SU-DHL-6 (cell line): Measurements from ENCODE around the gene GPR176.

Source experiments
- H2AFZ ChIP-seq: fragments of 200-600 bp; sonication (generic); 2 replicates; pipeline ENCODE4 v1.6.1; 2014; ENCODE audit warnings: low read depth, mild to moderate bottlenecking, moderate library complexity, mixed read lengths, antibody characterized with exemption, low read length; ENCODE audit not compliant: severe bottlenecking
- H3F3A ChIP-seq: fragments of 200-600 bp; shearing (Covaris generic); 2 replicates; pipeline ENCODE4 v1.6.0; 2016; ENCODE audit warnings: antibody characterized with exemption, mild to moderate bottlenecking; ENCODE audit not compliant: insufficient read depth
- H3K27ac ChIP-seq: fragments of 200-600 bp; sonication (generic); 2 replicates; pipeline ENCODE4 v1.5.1; 2016; ENCODE audit warnings: low read depth, mild to moderate bottlenecking, low read length, moderate library complexity, mixed read lengths
- H3K27me3 ChIP-seq: fragments of 200-600 bp; sonication (generic), shearing (Covaris generic); 2 replicates; pipeline ENCODE4 v1.6.0; 2014; ENCODE audit warnings: mild to moderate bottlenecking, low read length
- H3K36me3 ChIP-seq: fragments of 200-600 bp; sonication (generic); 2 replicates; pipeline ENCODE4 v1.6.1; 2014; ENCODE audit warnings: mild to moderate bottlenecking, low read length, mixed read lengths
- H3K4me2 ChIP-seq: fragments of 300-600, 200-600 bp; shearing (Covaris generic), sonication (generic); 2 replicates; pipeline ENCODE4 v1.6.0; 2014; ENCODE audit warnings: low read length, low read depth, mild to moderate bottlenecking; ENCODE audit not compliant: poor library complexity, severe bottlenecking
- H3K4me3 ChIP-seq: fragments of 200-600 bp; sonication (generic); 2 replicates; pipeline ENCODE4 v1.5.1; 2014; ENCODE audit warnings: antibody characterized with exemption, low read length, mild to moderate bottlenecking, mixed read lengths; ENCODE audit not compliant: insufficient read depth, poor library complexity, severe bottlenecking
- H3K79me2 ChIP-seq: fragments of 200-600 bp; sonication (generic); 2 replicates; pipeline ENCODE4 v1.6.1; 2014; ENCODE audit warnings: mild to moderate bottlenecking, low read length, moderate library complexity; ENCODE audit not compliant: insufficient read depth
- H3K9ac ChIP-seq: fragments of 200-600 bp; sonication (generic); 2 replicates; pipeline ENCODE4 v1.7.0; 2014; ENCODE audit warnings: mild to moderate bottlenecking, low read length
- H3K9me2 ChIP-seq: fragments of 200-600 bp; sonication (generic); replicated peaks from 2 replicates; pipeline ENCODE4 v1.6.1; 2014; ENCODE audit warnings: low read length; ENCODE audit not compliant: insufficient read depth
- H3K9me3 ChIP-seq: fragments of 200-600 bp; sonication (generic); 2 replicates; pipeline ENCODE4 v1.6.1; 2014; ENCODE audit warnings: low read length, mixed read lengths; ENCODE audit not compliant: insufficient read depth
- H4K20me1 ChIP-seq: fragments of 200-600 bp; sonication (generic); 2 replicates; pipeline ENCODE4 v1.6.1; 2014; ENCODE audit warnings: low read depth, mild to moderate bottlenecking, antibody characterized with exemption, low read length, moderate library complexity, mixed read lengths
- CTCF ChIP-seq: fragments of 200-600 bp; sonication (generic); IDR thresholded peaks from one replicate; pipeline ENCODE4 v1.5.1; 2017; ENCODE audit warnings: antibody characterized with exemption, mild to moderate bottlenecking, low read length, moderate library complexity; ENCODE audit not compliant: insufficient read depth, poor library complexity, severe bottlenecking
- EZH2phosphoT487 ChIP-seq: fragments of 200-600 bp; sonication (generic), shearing (Covaris generic); conservative IDR thresholded peaks from 2 replicates; pipeline ENCODE4 v1.6.1; 2018; ENCODE audit warnings: mild to moderate bottlenecking, antibody characterized with exemption, low read length, moderate library complexity, mixed read lengths

The GPR176 gene

DNA sequence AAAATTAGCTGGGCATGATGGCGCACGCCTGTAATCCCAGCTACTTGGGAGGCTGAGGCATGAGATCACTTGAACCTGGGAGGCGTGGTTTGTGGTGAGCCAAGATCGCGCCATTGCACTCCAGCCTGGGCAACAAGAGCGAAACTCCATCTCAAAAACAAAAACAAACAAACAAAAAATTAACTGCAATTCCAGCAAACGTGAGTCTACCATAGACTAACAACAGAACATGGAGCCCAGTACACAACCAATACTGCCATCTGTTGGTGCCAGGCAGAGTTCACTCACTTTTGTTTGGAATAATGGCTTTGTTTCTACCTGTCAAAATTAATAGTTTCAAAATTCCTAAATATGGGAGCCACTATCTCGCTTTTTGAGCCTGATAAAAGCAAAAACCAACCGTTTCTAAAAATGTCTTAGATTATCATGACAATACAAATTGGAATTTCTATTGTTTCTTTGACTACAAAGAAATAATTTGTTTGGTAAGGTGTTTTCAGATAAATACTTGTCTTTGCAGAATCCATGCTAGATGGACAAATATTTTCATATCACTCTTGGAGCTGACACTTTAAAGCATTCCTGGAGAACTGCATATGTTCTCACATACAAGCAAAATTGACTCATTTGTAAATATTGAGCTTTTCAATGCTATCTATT lies 45.0 kb downstream of the GPR176 start:
- Histone ChIP-seq H3F3A (no peaks in the 10 kb centered on the region), H3K27me3 (no peaks in the 10 kb centered on the region), H3K9ac (no peak overlapping the region), H3K9me2 (no peaks in the 10 kb centered on the region), H3K4me3 (no peak overlapping the region), H3K27ac (no peak overlapping the region), H2AFZ (no peak overlapping the region), H3K36me3 (no peaks in the 10 kb centered on the region), H4K20me1 (no peaks in the 10 kb centered on the region), H3K4me2 (no peak overlapping the region), H3K9me3 (no peaks in the 10 kb centered on the region), H3K79me2 (no peaks in the 10 kb centered on the region)
- peak; percentile 56 for TF ChIP-seq CTCF
- no peak for TF ChIP-seq EZH2phosphoT487

GRCh38 chr15:39873978-39874377 lies 46.1 kb downstream of the GPR176 start:
- no peak overlapping the region for H2AFZ ChIP-seq
- H3K4me2 ChIP-seq = no peak overlapping the region
- H3K27me3 ChIP-seq = no peaks in the 10 kb centered on the region
- TF ChIP-seq EZH2phosphoT487 (no peak), CTCF (no peak)
- H3K79me2 ChIP-seq = no peaks in the 10 kb centered on the region
- H3K4me3 ChIP-seq = no peak overlapping the region
- no peak overlapping the region for H3K27ac ChIP-seq
- no peaks in the 10 kb centered on the region for H3K9me2 ChIP-seq
- H4K20me1 ChIP-seq = no peaks in the 10 kb centered on the region
- no peak overlapping the region for H3K9ac ChIP-seq
- no peaks in the 10 kb centered on the region for H3K9me3 ChIP-seq
- no peaks in the 10 kb centered on the region for H3F3A ChIP-seq
- H3K36me3 ChIP-seq = no peaks in the 10 kb centered on the region

DNA sequence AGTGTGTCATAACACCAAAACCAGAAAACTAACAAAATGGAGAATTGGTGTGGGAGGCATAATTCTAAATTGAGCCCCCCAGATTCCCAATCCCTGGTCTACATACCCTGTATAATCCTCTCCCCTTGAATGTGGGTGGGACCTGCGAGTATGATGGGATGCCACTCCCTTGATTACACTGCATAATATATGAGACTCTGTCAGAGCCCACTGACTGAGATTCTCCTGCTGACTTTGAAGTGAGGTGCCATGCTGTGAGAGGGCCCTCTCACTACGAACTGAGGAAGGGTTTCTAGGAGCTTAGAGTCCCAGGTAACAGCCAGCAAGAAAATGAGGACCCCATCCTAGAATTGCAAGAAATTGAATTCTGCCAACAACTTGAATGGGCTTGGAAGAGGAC lies 49.5 kb downstream of the GPR176 start:
- no peak overlapping the region for H3K4me2 ChIP-seq
- H3K9ac ChIP-seq = no peak overlapping the region
- H3K4me3 ChIP-seq = no peak overlapping the region
- no peak overlapping the region for H2AFZ ChIP-seq
- no peaks in the 10 kb centered on the region; the same call in 1 of the 2 replicates for H4K20me1 ChIP-seq
- no peaks in the 10 kb centered on the region for H3K9me3 ChIP-seq
- H3K27ac ChIP-seq = no peak overlapping the region
- TF ChIP-seq CTCF (no peak), EZH2phosphoT487 (no peak)
- no peaks in the 10 kb centered on the region for H3K79me2 ChIP-seq
- no peaks in the 10 kb centered on the region for H3K36me3 ChIP-seq
- no peaks in the 10 kb centered on the region for H3K9me2 ChIP-seq
- no peaks in the 10 kb centered on the region for H3F3A ChIP-seq
- no peaks in the 10 kb centered on the region for H3K27me3 ChIP-seq
